SK-N-SH treated with all-trans-retinoic acid at 6 μM for 48 hours (cell line): Measurements from ENCODE around the gene AMOT.

ENCODE experiments used
- ATAC-seq: fragments of 200-7000 bp; cut with Tn5 transposase; 3 replicates; pipeline ENCODE4 v1.9.1; 2020; ENCODE audit warnings: mild to moderate bottlenecking, moderate library complexity
- ARNTL ChIP-seq: fragments of 450-650 bp; formaldehyde crosslinking; IDR thresholded peaks from 2 replicates; pipeline ENCODE4 v1.5.0; 2020; ENCODE audit warnings: low read depth, mild to moderate bottlenecking, moderate library complexity, borderline replicate concordance
- BACH2 ChIP-seq: fragments of 250-450 bp; sonication (Bioruptor Pico); IDR thresholded peaks from 2 replicates; pipeline ENCODE4 v1.9.0; 2021; ENCODE audit warnings: mild to moderate bottlenecking, borderline replicate concordance
- CREB5 ChIP-seq: fragments of 250-450 bp; sonication (Bioruptor Pico); IDR thresholded peaks from 2 replicates; pipeline ENCODE4 v1.5.1; 2020; ENCODE audit warnings: low read depth, mild to moderate bottlenecking, moderate library complexity
- CSDC2 ChIP-seq: fragments of 250-450 bp; sonication (Bioruptor Pico); IDR thresholded peaks from 2 replicates; pipeline ENCODE4 v1.5.0; 2020; ENCODE audit warnings: mild to moderate bottlenecking, moderate library complexity
- ESRRG ChIP-seq: fragments of 250-450 bp; sonication (Bioruptor Pico); IDR thresholded peaks from 2 replicates; pipeline ENCODE4 v1.6.1; 2021; ENCODE audit warnings: mild to moderate bottlenecking
- OSR1 ChIP-seq: fragments of 250-450 bp; sonication (Bioruptor Pico); IDR thresholded peaks from 2 replicates; pipeline ENCODE4 v1.8.0; 2022; ENCODE audit warnings: moderate library complexity, mild to moderate bottlenecking, inconsistent platforms
- PATZ1 ChIP-seq: fragments of 250-450 bp; sonication (Bioruptor Pico); IDR thresholded peaks from 2 replicates; pipeline ENCODE4 v1.8.0; 2020; ENCODE audit warnings: mild to moderate bottlenecking, moderate library complexity, borderline replicate concordance
- POU6F1 ChIP-seq: fragments of 250-450 bp; sonication (Bioruptor Pico); IDR thresholded peaks from 2 replicates; pipeline ENCODE4 v1.8.0; 2021; ENCODE audit warnings: low read depth, mild to moderate bottlenecking, moderate library complexity, borderline replicate concordance
- RARB ChIP-seq: fragments of 250-450 bp; sonication (Bioruptor Pico); IDR thresholded peaks from 2 replicates; pipeline ENCODE4 v1.8.0; 2021; ENCODE audit warnings: mild to moderate bottlenecking, moderate library complexity
- SNAI2 ChIP-seq: fragments of 250-450 bp; sonication (Bioruptor Pico); IDR thresholded peaks from 2 replicates; pipeline ENCODE4 v1.5.0; 2020; ENCODE audit warnings: mild to moderate bottlenecking, moderate library complexity
- TCF4 ChIP-seq: fragments of 250-450 bp; sonication (Bioruptor Pico); IDR thresholded peaks from 2 replicates; pipeline ENCODE4 v1.8.0; 2021; ENCODE audit warnings: mild to moderate bottlenecking, moderate library complexity, borderline replicate concordance
- TOX ChIP-seq: fragments of 250-450 bp; sonication (Bioruptor Pico); IDR thresholded peaks from 2 replicates; pipeline ENCODE4 v1.8.0; 2021; ENCODE audit warnings: mild to moderate bottlenecking, moderate library complexity, borderline replicate concordance
- TSHZ2 ChIP-seq: fragments of 250-450 bp; sonication (Bioruptor Pico); IDR thresholded peaks from 2 replicates; pipeline ENCODE4 v1.5.0; 2020; ENCODE audit warnings: mild to moderate bottlenecking, moderate library complexity
- ZC3H10 ChIP-seq: fragments of 250-450 bp; sonication (Bioruptor Pico); IDR thresholded peaks from 2 replicates; pipeline ENCODE4 v1.5.1; 2021; ENCODE audit warnings: mild to moderate bottlenecking, moderate library complexity
- ZFP3 ChIP-seq: fragments of 250-450 bp; sonication (Bioruptor Pico); IDR thresholded peaks from 2 replicates; pipeline ENCODE4 v1.5.0; 2020; ENCODE audit warnings: mild to moderate bottlenecking, moderate library complexity
- ZFP30 ChIP-seq: fragments of 450-650 bp; formaldehyde crosslinking; IDR thresholded peaks from 2 replicates; pipeline ENCODE4 v1.5.0; 2022; ENCODE audit warnings: mild to moderate bottlenecking, moderate library complexity
- ZNF70 ChIP-seq: fragments of 450-650 bp; formaldehyde crosslinking; IDR thresholded peaks from 2 replicates; pipeline ENCODE4 v1.5.0; 2020; ENCODE audit warnings: mild to moderate bottlenecking, moderate library complexity
- ZNF8 ChIP-seq: fragments of 450-650 bp; formaldehyde crosslinking; IDR thresholded peaks from 2 replicates; pipeline ENCODE4 v1.5.0; 2020; ENCODE audit warnings: mild to moderate bottlenecking, moderate library complexity

The AMOT gene

GRCh38 chrX:112840382-112841113, at the start of gene AMOT:
TSS of gene AMOT (minus strand) at chrX:112840831. CDS start at chrX:112823126, 17,705 bp downstream.
- no peak for TF ChIP-seq ARNTL (CRISPR knock-in tag)
- peak; percentile 91 for ATAC-seq

- ATAC-seq: no peak
- TF ChIP-seq ZNF70: no peak
- TF ChIP-seq PATZ1: no peak
- TF ChIP-seq CSDC2 (CRISPR knock-in tag): no peak
- TF ChIP-seq SNAI2 (CRISPR knock-in tag): no peak
- TF ChIP-seq TCF4 (CRISPR knock-in tag): no peak
Measured at GRCh38 chrX:112889400-112889799, 48.8 kb upstream of the AMOT start.

- TF ChIP-seq OSR1 (CRISPR knock-in tag) (no peak), ESRRG (CRISPR knock-in tag) (no peak), POU6F1 (no peak), ZFP30 (no peak), TSHZ2 (CRISPR knock-in tag) (no peak)
- no peak for ATAC-seq
Measured at GRCh38 chrX:112888916-112889315, 48.3 kb upstream of the AMOT start.

- ATAC-seq: no peak
- no peak for TF ChIP-seq POU6F1
- TF ChIP-seq ZNF8 (CRISPR knock-in tag): no peak
- no peak for TF ChIP-seq TOX
- TF ChIP-seq ZC3H10: no peak
- no peak for TF ChIP-seq ARNTL (CRISPR knock-in tag)
- TF ChIP-seq CREB5 (CRISPR knock-in tag): no peak
- TF ChIP-seq PATZ1: no peak
- TF ChIP-seq BACH2 (CRISPR knock-in tag): no peak
- no peak for TF ChIP-seq RARB
- no peak for TF ChIP-seq ZFP3 (CRISPR knock-in tag)
Measured at GRCh38 chrX:112877771-112878173, 37.1 kb upstream of the AMOT start.
